ENCODE results near the gene LNPK.
A peak's percentile ranks its signal among the peaks of the same experiment; 100 is the strongest.

LNPK gene

GRCh38 chr2:176001916-176002687, at the start of gene LNPK:
TSS of gene LNPK (minus strand) at chr2:176002267. CDS start at chr2:175995584, 6,683 bp downstream.
- TF ChIP-seq CTCF (conservative IDR thresholded peaks at IDR 0.05; ENCODE audit: low read depth): no peak
- peak; percentile 95 for DNase-seq (ENCODE audit: low spot score)
- CTCF ChIA-PET: interaction anchor here (0.5 to 1.2 kb wide), 5 partner anchors 44 to 1761 kb away, joined by 3 to 7 read pairs (median 4); no protein-coding TSS in a partner anchor
- H3K27ac ChIP-seq: peak within 1 kb of the TSS; percentile 84
- POLR2A ChIA-PET (ENCODE audit: low non-redundant PET): no interaction called here

- no peak overlapping the region for H3K27ac ChIP-seq
- ChIA-PET POLR2A (ENCODE audit: low non-redundant PET) (no interaction called here), CTCF (no interaction called here)
- DNase-seq (ENCODE audit: low spot score): no peak
- no peak for TF ChIP-seq CTCF (conservative IDR thresholded peaks at IDR 0.05; ENCODE audit: low read depth)
Observed at GRCh38 chr2:176039375-176039774, 37.3 kb upstream of the LNPK start.

- POLR2A ChIA-PET (ENCODE audit: low non-redundant PET): interaction anchor here (0.7 kb wide), 1 partner anchor 1016 kb away, joined by 6 read pairs; no protein-coding TSS in a partner anchor
- no peak overlapping the region for H3K27ac ChIP-seq
- no peak for TF ChIP-seq CTCF (conservative IDR thresholded peaks at IDR 0.05; ENCODE audit: low read depth)
- no peak for DNase-seq (ENCODE audit: low spot score)
- CTCF ChIA-PET: interaction anchor here (0.6 kb wide), 1 partner anchor 919 kb away, joined by 3 read pairs; no protein-coding TSS in a partner anchor
Observed at GRCh38 chr2:176038694-176039093, 36.6 kb upstream of the LNPK start.

- ChIA-PET CTCF (no interaction called here), POLR2A (ENCODE audit: low non-redundant PET) (no interaction called here)
- DNase-seq (ENCODE audit: low spot score): no peak
- no peak for TF ChIP-seq CTCF (conservative IDR thresholded peaks at IDR 0.05; ENCODE audit: low read depth)
- no peak overlapping the region for H3K27ac ChIP-seq
Observed at GRCh38 chr2:176035013-176035691, 33.1 kb upstream of the LNPK start.

- ChIA-PET POLR2A (ENCODE audit: low non-redundant PET) (no interaction called here), CTCF (no interaction called here)
- no peak overlapping the region for H3K27ac ChIP-seq
- no peak for DNase-seq (ENCODE audit: low spot score)
- TF ChIP-seq CTCF (conservative IDR thresholded peaks at IDR 0.05; ENCODE audit: low read depth): no peak
Observed at GRCh38 chr2:176027806-176028205, 25.7 kb upstream of the LNPK start.

- CTCF ChIA-PET: no interaction called here
- POLR2A ChIA-PET (ENCODE audit: low non-redundant PET): no interaction called here
- no peak for TF ChIP-seq CTCF (conservative IDR thresholded peaks at IDR 0.05; ENCODE audit: low read depth)
- H3K27ac ChIP-seq: no peak overlapping the region
- DNase-seq (ENCODE audit: low spot score): no peak
Observed at GRCh38 chr2:176025932-176026331, 23.9 kb upstream of the LNPK start.
